HG03571 (cell line): ENCODE measurements around the gene ANXA11.

ENCODE experiments used
- ATAC-seq: cut with Tn5 transposase; IDR thresholded peaks from one replicate; pipeline ENCODE4 v1.9.1; 2021; ENCODE audit not compliant: unreplicated experiment

ANXA11 gene

DNA sequence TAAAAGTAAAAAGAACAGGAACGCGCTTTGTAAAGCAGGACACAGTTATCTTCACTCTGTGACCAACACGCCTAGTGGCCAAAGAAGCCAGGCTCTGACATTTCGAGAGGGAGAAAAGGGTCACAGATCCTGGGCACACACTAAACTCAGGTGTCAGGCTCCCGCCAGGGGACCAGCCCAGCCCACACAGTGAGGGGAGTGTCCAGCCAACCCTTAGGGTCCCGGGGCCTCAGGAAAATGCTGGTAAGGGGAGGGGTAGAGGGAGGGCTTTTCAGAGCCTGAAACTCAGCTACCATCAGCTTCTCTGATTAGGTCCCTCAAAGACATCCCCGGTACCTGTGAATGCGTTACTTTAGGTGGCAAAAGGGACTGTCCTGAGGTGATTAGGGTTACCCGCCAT is 16.6 kb downstream of the ANXA11 start:
- no peak for ATAC-seq

DNA sequence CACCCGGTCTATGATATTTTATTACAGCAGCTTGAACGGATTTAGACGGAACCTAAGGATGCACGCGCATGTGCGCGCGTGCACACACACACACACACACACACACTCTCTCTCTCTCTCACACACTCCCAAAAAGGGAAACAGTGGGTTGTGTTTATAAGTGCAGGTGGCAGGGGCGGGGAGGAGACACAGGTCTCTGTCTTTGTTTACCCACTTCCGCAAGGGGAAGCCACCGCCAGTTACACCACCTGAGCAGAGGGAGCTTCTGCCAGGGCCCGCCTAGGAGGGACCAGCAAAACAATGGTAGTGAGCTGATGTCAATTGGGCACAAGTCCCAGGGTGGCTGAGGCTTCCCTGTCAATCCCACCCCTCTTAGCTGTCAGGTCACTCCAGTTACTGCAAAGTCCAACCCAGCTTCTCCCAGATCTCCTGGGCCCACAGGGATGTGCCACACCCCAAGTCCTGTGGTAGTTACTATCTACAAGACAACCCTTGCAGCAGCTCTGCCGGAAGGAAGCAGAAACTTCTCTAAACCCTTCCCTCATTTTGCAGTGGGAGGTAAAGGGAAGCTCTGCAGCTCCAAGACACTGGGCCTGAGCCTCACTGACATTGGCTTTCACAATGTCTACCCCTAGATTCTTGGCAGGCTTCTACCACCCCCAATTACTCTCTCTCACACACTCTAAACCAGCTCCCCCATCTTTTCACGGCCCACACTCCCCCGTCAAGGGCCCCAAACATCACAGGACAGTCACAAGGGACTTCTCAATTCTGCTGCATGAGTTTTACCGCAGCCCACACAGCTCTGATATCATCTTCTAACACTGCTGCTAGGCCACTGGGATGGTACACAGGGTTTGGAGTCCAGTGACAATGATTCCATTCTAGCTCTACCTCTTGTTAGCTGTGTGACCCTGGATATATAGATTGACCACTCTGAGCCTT is 17.6 kb downstream of the ANXA11 start:
- peak; percentile 87 for ATAC-seq

DNA sequence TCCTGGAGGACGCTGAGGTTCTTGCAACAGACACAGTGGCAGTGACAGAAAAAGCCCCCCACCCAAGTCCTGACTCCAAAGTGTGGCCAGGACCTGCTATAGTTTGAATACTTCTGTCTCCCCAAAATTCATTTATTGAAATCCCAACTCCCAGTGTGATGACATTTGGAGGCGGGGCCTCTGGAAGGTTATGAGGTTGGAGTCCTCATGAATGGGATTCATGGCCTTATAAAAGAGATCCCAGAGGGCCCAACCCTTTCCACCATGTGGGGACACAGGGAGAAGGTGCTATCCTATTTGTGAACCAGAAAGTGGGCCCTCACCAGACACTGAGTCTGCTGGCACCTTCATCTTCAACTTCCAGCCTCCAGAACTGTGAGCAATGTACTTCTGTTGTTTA is 18.3 kb downstream of the ANXA11 start:
- ATAC-seq, result no peak

DNA sequence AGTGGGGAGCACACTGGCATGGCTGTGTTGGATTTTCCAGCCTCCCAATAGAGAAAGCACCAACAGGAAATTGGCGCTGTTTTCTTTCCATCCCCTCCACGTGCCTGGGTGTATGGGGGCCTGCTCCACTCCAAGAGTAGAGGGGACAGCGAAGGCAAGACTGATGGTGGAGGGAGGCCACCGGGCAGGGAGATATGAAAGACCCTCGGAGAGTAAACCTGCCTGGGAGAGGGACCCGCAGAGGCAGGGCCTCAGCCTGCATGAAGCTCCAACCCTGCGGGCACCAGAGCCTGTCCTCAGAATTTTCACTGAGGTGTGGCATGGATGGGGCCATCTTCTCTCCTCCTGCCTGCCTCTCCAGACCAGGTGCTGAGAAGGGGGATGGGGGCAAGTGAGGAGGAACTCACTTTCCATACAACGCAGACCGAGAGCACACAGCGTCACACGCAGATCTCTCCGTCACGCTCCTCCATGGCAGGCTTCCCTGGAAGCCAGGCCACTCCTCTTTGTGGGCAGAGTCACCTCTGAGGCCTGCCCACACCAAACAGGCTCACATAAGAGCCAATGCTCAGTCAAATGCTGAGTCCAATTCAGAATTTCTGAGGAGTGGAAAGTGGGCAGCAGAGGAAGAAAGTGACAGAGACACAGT is 18.8 kb downstream of the ANXA11 start:
- ATAC-seq, result no peak

DNA sequence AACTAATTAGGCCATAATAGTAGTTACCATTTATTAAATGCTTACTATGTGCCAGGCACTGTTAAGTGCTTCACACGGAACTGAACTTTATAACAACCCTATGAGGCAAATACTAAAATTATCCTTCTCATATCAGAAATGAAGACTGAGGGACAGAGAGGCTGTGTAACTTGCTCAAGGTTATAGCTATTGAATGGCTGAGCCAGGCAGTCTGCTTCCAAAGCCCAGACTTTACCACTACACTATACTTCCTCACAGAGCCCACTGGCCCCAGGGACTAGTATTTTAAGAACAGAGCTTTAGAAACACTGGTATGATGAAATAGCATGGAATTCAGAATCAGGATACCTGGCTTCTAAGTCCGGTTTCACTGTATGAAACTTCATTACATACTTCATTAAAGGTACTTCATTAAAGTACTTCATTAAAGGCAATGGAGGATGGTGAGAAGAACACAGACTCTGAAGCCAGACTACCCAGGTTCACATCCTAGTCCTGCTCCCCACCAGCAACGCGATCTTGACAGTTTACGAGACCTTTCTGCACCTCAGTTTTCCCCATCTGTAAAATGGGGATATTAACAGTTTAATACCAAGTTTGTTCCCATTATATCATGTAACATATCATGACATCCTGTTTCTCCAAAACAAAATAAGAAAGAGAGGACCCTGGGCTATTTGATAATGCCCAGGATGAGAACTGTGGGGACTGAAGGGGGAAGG is 19.6 kb downstream of the ANXA11 start:
- no peak for ATAC-seq

DNA sequence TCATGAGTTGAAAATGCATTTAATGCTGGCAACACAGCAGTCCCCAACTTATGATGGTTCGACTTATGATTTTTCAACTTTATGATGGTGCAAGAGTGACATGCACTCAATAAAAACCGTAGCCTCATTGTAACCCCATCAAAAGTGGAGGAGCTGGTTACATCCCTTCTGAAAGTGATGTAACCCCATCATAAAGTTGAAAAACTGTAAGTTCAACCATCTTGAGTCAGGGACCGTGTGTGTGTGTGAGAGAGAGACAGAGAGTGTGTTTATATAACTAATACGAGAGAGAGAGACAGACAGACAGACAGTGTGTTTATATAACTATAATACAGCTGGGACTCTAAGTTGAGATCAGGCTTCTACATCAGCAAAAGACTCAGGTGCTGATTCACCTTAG is 21.0 kb downstream of the ANXA11 start:
- ATAC-seq, result no peak

DNA sequence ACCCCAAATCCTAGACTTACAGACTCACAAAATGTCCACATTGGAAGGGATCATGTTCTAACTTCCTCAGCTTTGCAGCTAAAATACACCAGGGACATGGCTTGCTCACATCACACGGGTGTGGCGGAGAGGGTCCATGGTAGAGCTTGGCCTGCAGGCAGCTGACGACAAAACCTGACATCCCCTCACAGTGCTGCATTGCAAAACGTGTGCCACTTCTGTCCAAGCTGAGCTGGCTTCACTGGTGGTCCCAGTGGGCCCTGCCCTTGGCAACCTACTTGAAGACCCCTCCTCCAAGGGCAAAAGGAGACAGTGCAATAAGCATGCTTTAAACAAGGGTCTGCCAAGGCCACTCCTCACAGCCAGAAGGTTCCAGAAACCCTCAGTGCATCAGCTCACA is 21.9 kb downstream of the ANXA11 start:
- no peak for ATAC-seq

DNA sequence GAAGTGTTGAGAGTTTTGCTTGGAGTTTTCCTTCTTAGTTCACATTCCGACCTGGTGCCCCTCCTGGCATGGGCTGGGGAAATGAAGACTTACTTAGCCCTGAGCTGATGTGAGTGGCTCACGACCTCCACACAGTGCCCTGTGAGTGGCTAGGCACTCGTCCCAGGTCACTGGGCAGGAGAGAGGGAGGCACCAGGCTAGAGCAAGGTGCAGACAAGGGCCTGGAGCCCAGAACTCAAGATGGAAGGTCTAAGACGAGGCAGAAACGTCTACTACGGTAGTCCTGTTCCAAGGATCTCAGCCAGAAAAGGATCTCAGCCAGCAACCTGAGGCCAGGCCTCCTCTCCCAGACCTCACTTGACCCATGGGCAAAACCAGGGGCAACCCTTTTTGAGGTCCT is 22.4 kb downstream of the ANXA11 start:
- ATAC-seq, result no peak

DNA sequence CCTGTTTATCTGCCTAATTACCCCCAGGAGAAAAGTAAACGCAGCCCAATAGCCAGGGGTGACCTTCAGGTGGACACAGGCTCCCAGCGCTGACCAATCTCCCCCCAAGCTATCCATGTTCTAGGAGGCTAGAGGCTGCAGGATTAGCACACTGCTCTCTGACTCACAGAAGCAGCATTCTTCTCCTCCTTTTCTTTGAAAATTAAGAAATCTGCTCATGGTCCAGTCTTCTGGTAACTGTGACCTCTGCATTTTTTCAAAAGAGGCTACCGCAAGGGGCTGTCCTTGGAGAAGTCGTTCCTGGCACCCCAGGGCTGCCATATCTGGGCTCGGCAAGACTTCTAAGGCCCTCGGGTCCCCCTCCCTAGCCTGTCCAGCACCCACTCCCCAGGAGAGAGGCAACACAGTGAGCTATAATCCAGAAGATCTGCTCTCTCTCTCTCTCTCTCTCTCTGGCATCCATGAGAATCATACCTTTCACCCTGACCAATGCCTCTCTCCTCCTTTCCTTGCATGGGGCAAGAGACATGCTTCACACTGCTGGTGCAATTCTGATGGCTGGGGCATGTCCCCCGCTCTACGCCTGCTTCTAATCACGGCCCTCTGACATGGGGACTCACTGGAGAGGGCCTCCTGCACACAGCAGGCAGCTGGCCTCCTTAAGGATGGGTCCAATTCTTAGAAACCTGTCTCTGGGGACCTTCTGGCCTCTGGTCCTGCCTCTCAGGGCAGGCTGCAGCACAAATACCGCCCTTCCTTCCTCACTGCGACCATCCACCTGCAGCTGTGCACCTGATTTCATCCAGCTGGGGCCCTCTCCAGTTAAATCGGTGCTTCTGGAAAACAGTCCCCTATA is 27.3 kb downstream of the ANXA11 start:
- ATAC-seq, result no peak

DNA sequence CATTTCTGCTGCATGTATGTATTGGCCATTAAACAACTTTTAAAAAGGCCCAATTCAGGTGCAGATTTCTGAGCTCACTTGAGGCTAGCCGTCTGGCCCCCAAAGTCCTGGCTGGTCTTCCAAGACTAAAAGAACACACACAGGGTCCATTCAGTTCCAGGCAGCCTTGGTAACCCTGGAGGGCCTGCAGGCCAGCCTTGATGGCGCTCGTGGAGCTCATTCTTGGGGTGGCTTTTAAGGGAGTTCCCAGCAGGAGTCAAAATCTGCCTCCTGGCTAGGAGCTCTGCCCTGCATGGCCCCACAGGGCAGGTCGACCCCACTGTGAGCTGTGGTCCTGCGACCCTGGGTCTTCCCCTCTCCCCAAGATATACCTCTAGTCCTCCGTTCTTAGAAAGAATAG is 28.8 kb downstream of the ANXA11 start:
- ATAC-seq, result no peak

DNA sequence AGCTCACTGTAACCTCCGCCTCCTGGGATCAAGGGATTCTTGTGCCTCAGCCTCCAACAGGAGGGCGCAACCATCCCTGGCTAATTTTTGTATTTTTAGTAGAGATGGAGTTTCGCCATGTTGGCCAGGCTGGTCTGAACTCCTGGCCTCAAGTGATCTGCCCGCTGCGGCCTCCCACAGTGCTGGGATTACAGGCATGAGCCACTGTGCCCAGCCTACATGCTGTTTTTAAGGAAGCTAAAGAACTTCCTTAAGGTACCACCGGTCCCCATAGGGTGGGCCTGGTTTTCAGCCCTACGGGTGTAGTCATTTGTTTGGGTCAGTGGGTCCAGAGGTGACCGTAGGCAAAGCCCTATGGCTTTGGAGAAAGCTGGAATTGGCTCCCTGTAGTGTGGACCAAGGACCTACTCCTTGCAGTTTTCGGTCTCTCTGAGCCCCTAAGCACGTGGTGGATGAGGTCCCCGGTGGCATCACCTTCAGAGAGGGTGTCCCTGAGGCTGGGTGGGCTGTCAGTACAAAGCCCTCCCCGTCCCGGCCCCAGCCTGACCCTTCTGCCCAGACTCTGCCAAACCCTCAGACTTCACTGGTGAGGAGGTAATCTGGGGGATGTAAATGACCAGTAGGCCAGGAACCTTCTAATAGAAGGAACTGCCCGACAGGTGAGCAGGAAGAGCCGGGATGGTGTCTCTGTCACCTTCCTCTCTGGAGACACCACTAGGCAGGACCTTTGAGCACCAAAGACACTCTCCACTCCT is 30.5 kb downstream of the ANXA11 start:
- ATAC-seq, result no peak

DNA sequence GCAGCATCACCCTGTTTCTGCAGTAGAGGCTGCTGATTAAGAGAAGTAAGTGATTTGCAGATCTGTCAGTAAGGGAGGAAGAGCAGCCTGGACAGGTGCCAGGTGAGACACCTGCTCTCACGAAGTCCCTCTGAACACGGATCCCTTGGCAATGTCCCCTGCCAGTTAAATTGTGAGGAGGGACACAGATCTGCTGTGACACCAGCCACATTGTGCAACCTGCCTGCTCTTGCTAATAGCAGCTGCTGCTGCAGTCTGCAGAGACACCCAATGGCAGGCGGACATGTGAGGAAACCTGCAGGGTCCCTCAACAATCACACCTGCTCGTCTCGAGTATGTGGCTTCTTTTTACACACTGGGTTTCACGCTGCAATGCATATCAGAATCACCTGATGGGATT is 31.9 kb downstream of the ANXA11 start:
- ATAC-seq, result no peak

DNA sequence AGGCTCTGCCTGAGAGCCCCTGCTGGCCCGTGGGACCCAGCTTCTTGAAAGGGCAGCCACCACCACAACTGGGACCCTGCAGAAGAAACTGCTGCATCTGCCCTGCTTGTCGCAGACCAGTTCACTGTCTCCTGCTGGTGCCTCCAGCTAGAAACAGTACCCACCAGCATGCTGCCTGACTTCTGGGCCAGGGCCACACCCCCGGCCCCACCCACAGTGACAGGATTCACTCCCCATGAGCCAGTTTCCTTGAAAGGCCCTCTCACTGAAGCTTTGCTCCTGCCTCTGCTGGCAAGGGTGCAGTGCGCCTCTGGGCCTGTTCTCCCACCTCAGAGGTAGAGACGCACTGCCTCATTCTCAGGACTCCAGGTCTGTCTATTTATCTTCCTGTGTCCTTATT is 32.4 kb downstream of the ANXA11 start:
- no peak for ATAC-seq

DNA sequence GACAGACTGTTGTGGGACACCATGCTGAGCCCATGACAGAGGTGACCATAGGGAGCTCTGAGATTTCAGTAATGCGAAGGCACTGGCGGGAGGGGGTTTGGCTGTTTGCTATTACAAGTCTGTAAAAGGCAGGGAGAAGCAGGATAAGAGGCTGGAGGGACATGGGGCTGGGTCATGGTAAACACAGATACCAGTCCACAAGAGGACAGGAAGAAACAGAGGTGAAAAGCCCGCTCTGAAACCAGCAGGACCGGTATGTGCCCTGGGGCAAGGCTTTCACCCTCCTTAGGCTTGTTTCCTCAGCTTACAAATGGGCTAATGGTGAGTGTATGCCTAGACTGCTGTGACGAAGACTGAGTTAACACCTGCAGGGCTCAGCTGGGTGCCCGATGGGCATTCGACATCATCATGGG is 34.1 kb downstream of the ANXA11 start:
- no peak for ATAC-seq

DNA sequence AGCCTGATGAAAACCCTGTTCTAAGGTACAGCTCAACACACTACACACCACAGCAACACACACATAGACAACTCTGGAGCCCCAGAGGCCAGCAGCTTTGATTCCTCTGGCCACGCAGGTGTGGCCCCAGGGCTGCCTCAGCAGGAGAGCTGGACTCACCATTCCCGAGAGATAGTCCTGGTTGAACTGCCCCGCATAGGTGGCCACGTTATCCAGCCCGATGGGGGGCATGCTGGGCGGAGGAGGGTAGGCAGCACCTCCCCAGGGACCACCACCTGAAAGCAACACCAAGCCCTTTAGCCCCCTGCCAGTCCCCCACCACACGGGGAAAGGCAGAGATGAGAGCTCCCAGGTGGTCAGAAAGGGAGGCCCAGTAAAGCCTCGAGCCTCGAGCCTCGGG is 34.7 kb downstream of the ANXA11 start:
- ATAC-seq, result no peak

DNA sequence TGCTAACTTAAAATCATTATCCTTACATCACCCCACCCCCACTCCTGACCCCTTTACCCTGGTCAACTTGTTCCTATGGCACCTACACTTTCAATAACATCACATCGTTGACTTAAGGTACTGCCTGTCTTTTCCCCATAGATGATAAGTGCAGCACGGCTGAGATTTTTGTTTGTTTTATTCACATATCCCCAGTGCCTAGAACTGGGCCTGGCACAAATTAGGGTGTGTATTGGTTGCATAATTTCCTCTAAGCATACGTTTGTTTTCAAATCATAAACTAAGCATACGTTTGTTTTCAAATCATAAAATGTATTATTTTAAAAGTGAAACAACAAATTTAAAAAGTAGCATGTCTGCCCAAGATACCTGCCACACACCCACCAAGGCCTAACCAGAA is 35.3 kb downstream of the ANXA11 start:
- no peak for ATAC-seq

DNA sequence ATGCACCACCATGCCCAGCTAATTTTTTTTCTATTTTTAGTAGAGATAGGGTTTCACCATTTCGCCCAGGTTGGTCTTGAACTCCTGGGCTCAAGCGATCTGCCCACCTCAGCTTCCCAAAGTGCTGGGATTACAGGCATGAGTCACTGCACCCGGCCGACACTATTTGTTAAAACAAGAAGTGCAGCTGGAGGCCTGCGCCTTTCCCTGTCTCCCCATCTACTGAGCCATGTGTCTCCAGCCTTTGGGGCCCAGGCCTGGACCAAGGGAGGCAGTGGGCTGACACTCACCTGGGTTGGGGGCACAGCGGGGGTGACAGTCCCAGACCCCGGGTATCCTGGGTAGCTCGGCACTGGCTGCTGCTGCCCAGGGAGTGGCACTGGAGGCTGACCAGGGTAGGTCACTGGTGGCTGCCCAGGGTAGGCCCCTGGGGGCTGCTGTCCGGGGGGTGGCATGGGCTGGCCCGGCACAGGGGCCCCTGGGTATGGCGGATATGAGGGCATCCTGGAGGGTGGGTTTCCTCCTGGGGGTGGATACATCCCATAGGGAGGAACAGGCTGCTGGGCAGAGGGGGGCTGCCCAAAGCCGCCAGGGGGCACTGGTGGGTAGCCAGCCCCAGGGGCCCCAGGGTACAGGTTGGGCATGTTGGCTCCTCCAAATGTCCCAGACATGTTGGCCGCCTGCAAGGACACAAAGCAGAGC is 36.5 kb downstream of the ANXA11 start:
- no peak for ATAC-seq

DNA sequence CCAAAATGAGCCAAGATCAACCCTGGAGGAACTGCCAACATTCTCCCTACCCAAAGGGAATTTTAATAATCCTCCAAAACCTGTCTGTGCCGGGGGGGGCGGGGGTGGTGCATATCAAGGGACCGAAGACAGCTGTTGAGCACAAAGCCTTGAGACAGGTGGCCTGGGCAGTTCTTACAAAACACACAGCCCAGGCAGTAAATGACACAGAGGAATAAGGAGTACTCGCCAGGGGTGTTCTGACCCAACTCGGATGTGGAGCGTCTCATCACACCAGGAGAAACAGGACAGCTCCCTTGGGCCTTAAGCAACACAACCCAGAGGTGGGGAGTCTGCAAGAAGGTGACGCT is 37.2 kb downstream of the ANXA11 start:
- no peak for ATAC-seq

DNA sequence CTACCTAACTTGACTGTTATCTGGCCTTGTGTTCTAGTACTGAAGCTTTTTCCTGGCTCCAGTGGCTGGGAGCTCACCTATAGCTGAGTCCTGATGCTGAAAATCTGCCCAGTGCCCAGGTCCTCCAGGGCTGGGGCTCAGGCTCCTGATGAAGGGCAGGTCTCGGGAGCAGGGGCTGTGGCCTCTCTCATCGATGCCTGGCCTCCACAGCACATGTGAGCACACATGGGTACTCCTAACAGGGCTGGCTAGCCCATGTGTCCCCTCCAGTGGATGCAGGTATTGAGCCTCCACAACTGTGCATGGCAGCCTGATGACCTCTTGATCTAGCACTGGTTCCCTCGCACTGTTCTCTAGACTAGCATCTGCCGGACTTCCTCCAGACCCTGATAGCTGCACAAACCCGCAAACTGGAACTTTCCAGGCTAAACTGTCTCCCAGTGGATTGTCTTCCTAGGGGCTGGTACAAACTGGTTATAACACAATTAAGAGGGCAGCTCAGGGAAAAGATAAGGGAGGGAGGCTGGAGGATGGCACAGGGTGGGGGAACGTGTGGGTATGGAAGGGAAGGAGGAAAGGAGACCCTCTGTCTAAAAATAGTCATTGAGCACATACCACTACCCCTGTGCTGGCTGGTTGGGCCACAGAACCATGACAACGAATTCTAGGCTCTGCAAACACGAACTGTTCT is 37.7 kb downstream of the ANXA11 start:
- no peak for ATAC-seq
